GM18498 (cell line): ENCODE measurements around the gene LGR6.

Experiments used
- ATAC-seq: cut with Tn5 transposase; IDR thresholded peaks from one replicate; pipeline ENCODE4 v1.9.1; 2021; ENCODE audit warnings: mild to moderate bottlenecking, moderate library complexity; ENCODE audit not compliant: unreplicated experiment

LGR6 gene

DNA sequence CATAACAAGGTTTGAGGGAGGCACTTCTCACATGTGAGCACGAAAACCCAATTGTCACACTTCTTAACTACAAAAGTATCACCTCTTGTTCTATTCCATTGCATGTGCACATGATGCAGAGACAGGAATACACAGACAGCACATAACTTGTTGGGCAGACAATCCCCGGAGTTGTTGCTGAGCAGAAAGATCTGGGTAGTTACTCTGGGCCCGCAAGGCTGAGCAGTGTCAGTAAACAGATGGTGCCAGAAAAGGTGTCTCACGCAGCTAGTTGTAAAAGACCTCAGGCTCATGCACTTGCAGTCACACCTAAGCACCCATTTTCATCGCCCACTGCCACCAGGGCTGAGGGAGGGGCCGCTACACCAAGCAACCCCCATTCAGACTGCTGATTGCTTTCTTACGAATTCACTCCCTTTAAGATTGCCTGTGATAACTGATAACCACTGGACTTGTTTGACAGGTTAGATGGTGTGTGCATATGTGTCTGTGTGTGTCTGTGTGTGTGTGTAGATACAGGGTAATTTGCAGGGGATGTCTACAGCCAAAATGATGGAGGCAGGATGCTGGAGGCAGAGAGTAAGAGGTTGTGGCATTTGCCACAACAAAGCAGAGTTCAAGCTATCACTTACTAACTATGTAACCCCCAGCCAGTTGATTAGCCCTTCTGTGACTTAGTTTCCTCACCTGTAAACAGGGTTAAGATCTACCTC lies 4.2 kb downstream of the LGR6 start:
- ATAC-seq, result no peak

DNA sequence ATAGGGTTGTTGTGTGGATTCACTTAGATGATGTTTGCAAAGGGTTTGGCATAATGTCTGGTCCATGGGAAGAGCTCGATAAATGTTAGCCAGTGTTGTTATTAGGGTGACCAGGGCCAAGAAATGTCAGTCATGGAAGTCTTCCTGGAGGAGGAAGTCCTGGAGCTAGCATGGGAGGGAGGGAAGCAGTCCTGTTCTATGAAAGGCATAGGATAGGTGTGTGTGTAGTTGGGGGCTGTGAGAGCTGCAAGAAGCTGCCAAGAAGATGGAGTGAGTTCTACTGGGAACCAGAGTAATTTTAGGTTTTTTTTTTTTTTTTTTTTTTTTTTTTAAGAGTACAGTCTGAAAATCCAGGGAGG lies 4.7 kb downstream of the LGR6 start:
- ATAC-seq, result no peak

DNA sequence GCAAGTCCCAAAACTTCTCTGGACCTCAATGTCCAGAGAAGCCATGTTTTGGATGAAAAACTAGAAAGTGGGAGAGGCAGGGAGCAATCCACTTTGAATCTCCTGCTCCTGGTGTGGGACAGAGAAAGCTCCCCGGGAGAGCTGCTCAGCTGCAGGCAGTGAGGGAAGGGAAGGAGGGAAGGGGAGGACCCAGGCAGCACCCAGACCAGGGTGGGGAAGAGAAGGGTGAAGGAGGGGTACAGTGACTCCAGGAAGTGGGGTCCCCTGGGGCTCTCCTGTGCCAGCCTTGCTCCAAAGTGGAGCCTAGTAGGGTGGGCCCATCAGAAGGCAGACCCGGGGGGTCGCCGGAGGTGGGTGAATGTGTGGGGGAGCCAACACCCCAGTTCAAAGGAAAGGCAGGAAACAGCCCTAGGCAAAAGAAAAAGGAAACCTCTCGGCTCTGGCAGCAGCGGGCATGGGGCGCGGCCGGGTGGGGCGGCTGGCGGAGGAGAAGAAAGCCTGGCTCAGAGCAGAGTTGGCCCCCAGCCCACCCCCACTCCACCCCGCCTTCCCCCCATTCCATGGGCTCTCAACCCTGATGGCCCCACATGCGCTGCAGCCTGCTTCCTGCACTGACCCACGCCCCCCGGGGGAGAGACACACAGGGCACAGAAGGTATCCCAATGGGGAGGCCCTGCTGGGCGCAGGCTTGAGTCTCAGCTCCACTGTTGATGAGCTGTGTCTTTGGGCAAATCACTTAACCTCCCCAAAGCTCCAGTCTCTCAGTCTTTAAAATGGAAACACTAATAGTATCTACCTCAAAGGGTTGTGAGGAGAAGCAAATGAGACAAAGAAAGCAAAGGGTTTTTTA lies 5.7 kb downstream of the LGR6 start:
- no peak for ATAC-seq

DNA sequence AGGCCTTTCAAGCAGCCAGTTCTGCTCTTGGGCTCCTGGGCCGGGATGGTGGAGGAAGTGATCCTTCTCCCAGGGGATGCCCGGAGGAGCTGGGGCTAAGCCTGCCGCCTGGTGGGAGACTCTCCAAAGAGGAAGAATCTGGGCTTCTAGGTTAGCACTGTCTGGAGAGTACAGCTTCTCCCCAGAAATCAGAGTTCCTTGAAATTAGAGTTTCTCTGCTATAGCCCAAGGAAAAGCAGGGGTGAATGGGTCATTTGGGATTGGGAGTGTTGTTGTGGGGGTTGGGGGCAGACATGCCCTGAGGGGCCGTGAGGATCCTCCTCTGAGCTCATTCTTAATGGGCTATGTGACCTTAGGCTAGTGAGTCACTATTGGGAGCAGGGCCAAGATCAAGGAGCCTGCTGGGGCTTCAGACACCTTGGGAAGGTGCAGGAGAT lies 6.5 kb downstream of the LGR6 start:
- no peak for ATAC-seq

DNA sequence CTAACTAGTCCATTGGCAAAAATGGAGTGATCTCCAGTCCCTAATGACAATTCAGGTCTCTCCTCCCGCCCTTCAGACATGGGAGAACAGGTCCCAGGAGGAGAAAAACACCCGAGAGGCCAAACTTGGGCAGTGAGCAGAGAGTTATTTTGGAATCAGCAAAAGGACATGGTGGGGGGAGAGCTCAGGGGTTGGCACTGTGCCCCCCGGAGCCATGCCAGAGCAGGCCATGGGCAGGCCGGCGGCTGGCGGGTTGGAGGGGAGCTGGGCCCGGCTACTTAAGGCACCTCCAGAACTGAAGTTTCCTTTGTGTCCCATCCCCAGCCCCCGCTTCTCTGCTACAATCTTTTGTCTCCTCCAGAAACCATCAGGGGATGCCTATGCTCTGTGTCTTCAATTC lies 7.1 kb downstream of the LGR6 start:
- no peak for ATAC-seq

DNA sequence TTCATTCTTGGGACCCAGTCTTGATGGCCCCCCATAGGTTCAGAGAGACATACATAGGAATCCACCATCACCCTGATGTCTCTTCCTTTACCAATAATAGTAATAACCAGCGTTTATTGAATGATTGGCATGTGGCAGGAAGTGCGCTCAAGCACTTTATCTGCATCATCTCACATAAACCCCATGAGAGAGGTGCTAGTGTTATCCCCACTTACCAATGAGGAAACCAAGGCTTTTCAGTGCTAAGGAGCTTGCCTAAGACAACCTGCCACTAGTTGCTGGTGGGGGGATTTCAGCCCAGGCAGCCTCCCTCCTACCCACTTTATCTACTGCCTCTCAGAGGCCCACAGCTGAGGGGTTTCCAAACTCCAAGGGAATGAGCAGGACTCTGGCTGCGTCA lies 7.7 kb downstream of the LGR6 start:
- ATAC-seq, result no peak

DNA sequence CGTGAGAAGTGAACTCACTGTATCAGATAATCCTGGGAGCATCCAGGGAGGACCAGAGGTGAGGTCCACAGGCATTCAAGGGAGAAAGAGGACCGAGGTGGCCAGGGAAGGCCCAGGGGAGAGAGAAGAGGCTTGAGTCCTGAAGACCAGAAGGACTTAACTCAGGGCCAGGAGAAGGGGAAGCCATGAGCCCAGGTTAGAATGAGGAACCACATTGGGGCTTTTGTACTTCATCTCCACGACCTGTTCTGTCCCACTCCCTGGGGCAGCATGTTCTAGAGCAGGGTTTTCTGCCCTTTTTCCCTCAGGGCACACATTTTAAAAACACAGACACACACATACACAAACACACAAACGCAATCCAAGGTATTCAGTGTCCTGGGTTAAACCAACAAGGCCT lies 8.4 kb downstream of the LGR6 start:
- no peak for ATAC-seq

DNA sequence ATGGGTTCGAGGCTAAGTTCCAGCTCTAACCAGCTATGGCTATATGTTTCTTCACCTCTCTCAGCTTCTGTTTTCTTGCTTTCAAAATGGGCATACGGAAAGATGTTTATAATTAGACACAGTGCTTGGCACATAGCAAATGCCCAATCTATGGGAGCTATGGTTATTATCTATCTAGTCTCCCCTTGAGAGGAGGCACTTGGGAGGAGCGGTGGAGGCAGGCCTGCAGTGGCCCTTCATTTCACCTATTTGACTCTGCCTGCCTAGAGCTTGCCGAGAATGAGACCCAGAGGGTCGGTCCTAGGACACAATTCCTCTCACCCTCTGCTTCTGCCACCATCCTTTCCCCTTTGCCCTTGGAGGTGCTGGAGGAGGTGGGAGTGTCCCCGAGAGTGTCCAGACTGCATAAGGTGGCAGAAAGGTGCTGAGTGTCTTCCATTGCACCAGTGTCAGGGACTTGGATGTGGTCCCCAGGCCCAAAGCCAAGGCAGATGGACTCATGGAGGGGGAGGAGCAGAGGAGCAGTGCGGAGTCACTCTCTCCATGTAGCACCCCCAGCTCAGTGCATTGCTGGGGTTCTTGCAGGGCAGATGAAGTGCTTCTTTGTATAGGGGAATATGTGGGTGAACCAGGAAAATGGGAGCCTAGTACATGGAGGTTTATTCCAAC lies 9.0 kb downstream of the LGR6 start:
- no peak for ATAC-seq

DNA sequence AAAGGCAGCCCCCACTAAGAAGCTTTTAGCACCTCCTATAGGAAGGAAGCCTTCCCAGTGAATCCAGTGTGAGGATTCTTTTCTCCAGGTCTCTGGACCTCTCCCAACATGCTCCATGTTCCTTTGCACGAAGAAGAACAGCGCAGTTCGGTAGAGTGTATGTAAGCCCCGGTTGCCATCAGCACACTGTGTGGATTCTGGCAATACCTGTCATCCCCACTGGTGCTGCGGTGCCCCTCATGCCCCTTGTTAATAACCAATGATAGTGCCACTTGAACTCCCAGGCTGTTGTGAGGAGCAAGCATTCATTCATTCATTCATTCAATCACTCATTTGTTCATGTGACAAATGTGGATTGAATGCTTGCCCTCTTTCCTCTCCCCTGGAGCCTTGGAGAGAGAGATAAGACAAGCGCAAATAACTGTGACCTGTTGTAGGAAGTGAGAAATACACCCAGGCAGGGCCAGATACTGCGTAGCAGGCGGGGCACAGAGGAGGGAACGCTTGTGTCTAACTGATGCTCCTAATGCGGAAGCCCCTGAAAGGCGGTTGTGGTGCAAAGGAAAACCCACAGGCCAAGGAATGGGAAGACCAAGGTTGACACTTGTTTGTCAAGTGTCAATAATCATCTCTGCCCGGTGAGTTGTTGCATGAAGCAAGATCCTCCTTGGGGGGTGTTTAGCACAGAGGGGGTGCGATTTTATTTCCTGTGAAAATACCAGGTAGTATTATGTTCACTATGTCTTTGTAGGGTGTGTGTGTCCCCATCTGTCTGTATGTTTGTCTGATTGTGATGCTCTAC lies 9.8 kb downstream of the LGR6 start:
- ATAC-seq, result no peak

DNA sequence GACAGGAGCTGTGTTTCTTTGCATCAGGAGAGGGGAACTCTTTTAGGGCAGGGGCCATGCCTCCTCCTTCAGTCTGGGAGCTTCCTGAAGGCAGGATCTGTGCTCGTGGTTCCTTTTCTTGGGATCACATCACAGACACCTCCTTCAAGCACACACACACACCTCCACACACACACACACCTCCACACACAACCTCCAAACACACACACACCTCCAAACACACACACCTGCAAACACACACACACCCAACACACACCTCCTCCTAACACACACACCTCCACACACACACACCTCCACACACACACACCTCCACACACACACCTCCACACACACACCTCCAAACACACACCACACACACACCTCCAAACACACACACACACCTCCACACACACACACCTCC lies 10.5 kb downstream of the LGR6 start:
- ATAC-seq, result no peak

DNA sequence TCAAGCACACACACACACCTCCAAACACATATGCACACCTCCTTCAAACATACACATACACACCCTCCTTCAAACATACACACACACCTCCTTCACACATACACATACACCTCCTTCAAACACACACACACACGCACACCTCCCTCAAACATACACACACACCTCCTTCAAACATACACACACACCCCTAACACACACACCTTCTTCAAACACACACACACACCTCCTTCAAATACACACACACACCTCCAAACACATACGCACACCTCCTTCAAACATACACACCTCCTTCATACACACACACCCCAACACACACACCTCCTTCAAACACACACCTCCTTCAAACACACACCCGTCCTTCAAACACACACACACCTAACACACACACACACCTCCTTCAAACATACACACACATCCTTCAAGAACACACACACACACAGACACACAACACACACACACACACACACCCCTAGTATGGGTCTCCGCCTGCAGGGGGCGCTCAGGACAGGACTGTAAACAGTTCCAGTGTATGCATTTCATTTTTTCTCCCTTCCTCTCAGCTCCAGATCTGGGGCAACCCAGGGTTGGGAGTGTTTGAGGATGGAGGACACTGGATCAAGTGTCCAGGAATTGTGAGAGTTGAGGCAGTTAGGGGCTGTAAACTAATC lies 12.1 kb downstream of the LGR6 start:
- no peak for ATAC-seq

DNA sequence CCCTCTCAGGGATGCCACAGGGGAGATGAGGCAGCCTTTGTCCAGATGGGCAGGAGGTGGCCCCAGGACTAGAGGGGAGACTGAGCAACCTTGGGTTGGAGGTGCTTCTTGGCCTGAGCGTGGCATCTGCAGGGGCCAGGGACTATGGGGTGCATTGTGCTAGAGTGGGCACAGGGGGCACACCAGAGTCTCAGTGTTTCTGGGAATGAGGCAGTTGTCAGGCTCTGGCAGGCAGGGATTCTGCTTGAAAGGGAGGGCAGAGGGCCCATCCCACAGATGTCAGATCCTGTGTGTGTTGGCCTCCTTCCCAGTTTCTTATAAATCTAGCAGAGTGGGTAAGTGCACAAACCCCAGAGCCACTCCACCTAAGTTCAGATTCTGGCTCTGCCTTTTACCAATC lies 13.7 kb downstream of the LGR6 start:
- no peak for ATAC-seq

DNA sequence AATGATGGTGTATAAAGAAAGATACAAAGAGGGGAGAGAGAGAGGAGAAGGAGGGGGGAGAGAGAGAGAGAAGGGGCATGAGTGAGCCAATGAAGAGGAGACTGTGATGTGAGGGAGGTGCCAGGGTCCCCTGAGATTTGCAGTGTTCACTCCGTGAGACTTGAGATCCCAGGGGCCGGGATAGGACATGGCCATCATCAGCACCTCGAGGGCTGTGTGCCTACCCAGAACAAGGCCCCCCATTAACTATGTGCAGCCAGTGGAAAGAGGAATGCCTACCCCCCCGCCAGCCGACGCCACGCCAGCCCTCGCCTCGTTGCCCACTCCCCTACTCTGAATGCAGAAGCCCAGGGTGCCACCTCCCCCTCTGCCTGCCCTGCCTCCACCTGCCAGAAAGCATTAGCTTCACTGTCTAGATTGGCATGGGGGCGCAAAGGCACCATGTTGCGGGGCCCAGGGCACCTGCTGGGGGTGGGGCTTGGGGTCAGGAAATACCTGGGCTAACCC lies 14.8 kb downstream of the LGR6 start:
- no peak for ATAC-seq

DNA sequence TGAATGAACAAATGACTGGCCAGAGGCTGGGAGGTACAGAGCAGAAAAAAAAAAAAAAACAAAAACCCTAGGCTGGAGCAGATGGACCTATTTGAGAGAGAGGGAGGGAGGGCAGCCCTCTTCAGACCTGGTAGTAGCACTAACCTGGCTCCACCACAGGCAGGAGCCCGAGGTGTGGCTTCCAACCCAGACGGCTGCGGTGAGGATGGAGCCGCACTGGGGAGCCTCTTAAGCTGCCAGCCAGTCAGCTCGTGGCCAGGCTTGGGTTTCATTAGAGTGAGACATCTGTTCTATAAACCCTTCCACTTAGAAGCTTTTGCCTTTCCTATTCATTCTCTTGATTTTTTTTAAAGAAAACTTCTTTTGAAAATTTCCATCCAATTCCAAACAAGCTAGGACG lies 16.8 kb downstream of the LGR6 start:
- no peak for ATAC-seq

DNA sequence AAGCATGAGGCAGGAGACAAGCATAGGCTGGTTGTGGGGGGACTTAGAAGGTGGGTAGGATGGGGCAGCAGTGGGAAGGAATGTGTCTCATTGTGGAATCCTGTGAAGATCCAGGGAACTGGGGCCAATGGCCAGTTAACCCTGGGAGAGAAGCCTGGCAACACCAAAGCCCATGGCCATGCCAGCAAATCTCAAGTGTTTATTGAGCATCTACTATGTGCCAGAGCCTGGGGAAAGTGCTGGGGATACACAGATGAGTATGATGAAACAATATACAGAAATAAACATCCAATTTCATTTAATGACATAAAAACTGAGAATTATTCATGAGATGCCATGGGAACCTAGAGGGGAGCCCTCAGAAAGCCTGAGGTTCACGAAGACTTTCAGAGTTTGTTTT lies 17.4 kb downstream of the LGR6 start:
- no peak for ATAC-seq

DNA sequence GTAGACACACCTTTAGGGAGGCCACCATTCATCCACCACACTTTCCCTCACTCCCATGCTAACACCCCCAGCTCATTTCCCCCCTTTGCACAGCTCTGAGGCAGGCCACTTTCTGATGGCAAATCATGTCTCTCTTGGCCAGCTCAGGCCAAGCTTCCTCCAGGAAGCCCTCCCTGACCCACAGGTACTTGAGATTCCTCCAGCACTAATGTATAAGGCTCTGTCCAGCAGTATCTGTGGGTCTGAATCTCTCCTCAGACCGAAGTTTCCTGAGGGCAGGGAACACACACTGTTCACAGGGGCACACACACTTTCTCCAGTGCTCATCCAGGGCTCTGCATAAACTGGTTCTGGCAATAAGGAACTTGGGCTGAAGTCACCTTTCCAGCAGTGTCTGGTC lies 19.2 kb downstream of the LGR6 start:
- ATAC-seq, result no peak

DNA sequence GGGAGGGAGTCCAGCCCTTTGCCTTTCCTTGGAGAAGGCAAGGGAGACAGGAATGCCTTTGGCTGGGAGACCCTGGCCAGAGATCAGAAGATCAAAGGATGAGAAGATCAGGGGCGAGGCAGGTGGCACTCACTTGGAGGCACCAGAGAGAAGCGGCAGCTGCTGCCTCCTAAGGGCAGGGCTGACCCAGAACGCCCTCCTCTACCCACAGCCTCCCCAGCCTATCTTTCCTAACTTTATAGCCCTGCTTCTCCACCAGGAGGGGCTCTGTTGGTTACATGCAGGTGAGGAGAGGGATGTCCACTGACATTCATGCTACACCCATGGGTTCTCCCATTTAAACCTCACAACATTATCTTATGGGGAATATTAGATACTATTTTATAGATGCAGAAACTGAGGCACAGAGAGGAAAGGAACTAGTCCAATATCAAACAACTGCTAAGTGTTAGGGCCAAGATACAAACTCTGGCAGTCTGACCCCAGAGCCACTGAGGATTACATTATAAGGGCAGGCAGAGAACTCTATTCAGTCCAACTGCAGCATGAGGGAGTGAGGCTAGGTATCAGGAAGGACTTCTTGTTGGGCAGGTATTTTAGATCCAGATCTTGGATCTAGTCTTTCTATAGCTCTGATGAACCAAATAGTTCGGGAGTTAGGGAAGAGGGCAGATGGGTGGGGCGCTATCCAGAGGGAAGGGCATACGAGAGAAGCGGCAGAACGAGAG lies 19.9 kb downstream of the LGR6 start:
- no peak for ATAC-seq

DNA sequence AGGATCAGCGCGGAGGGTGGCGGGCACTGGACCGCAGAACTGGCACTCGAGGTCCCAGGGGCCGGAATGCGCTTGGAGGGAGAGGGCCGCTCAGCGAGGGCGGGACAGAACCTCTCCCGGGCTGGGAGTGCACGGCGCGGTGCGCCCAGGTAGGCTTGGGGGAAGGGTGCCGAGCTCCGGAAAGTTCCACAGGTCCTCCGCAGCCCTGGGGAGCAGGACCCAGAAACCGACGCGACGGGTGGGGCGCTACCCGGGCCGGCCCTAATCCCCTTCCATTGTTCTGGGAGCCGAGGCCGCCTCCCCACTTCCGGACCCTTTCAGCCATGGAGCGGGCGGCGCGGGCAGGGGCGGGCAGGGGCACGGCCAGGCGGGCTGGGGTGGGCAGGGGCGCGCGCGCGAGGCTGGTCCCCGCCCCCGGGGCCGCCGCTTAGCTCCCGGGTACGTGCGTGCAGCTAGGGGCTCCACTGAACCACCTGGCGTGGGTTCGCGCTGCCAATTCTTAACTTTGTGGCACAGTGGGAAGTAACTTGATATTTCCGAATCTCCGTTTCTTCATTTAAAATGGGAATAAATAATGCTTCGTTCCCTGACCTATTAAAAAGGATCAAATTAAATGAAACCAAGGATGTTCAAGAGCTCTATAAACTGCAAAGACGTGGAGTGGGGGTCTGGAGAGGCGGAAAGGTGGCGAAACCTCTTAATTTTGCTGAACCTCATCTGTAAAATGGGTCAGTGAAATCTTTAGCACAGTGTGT lies 20.7 kb downstream of the LGR6 start:
- ATAC-seq, result no peak
